ENCODE measurements around the gene SLC43A1. TPM values are rescaled to one million over a fixed set of nuclear protein-coding genes. Genes with fewer than 3 reads are reported as not detected.

Gene SLC43A1
- total RNA-seq, 1 donor from 2014 or later: 5.6 TPM

- Mint-ChIP-seq H3K27ac (ENCODE audit: unreplicated experiment) (no peak overlapping the region), H3K4me3 (ENCODE audit: unreplicated experiment) (no peak overlapping the region), H3K27me3 (ENCODE audit: low read depth) (no peaks in the 10 kb centered on the region), H3K9me3 (ENCODE audit: low read depth) (no peaks in the 10 kb centered on the region), H3K36me3 (ENCODE audit: low read depth) (peaks cover 4% of the 10 kb centered on the region), H3K4me1 (ENCODE audit: low read depth) (no peaks in the 10 kb centered on the region)
- peak; percentile 72 for DNase-seq (ENCODE audit: low spot score)
- TF ChIP-seq, protein P1, sequence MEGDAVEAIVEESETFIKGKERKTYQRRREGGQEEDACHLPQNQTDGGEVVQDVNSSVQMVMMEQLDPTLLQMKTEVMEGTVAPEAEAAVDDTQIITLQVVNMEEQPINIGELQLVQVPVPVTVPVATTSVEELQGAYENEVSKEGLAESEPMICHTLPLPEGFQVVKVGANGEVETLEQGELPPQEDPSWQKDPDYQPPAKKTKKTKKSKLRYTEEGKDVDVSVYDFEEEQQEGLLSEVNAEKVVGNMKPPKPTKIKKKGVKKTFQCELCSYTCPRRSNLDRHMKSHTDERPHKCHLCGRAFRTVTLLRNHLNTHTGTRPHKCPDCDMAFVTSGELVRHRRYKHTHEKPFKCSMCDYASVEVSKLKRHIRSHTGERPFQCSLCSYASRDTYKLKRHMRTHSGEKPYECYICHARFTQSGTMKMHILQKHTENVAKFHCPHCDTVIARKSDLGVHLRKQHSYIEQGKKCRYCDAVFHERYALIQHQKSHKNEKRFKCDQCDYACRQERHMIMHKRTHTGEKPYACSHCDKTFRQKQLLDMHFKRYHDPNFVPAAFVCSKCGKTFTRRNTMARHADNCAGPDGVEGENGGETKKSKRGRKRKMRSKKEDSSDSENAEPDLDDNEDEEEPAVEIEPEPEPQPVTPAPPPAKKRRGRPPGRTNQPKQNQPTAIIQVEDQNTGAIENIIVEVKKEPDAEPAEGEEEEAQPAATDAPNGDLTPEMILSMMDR (IDR thresholded peaks at IDR 0.05): peak; percentile 86
These were observed 21.7 kb downstream of the SLC43A1 start for GRCh38 chr11:57493507-57494503.

DNA sequence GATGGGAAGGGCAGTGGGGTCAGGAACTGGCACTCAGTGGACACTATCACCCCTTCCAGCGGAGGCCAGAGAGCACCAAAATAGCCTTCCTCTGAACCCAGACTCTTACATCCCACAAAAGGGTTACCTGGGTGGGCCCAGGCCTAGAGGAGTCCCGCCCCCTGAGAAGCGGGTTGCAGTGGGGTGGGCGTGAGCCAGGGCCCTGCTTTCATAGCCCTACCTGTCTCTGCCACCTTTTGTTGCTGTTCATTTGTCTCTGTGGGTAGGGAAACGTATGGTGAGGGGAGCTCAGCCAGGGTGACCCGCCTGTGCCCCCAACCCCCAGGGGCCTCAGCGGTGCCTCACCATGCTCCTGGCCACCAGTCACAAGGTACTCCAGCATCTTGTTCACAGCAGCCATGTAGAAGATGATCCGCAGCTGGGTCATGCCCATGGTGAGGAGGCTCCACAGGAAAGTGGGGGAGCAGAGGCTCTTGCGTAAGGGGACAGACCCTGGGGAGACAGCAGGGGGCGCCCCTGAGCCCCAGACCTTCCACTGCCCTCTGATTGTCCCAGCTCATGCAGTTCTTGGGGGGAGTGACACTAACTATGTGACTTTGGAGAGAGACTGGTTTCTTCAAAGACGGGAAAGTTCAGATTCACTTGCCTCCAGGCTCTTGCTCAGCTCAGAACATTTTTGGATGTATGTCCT is 24.0 kb downstream of the SLC43A1 start:
- peak; percentile 70 for DNase-seq (ENCODE audit: low spot score)
- H3K27me3 Mint-ChIP-seq (ENCODE audit: low read depth): no peaks in the 10 kb centered on the region
- H3K9me3 Mint-ChIP-seq (ENCODE audit: low read depth): no peaks in the 10 kb centered on the region
- TF ChIP-seq, protein P1 (IDR thresholded peaks at IDR 0.05): peak; percentile 74
- no peak overlapping the region for H3K4me3 Mint-ChIP-seq (ENCODE audit: unreplicated experiment)
- H3K36me3 Mint-ChIP-seq (ENCODE audit: low read depth): peaks cover 6% of the 10 kb centered on the region
- no peak overlapping the region for H3K27ac Mint-ChIP-seq (ENCODE audit: unreplicated experiment)
- H3K4me1 Mint-ChIP-seq (ENCODE audit: low read depth): no peaks in the 10 kb centered on the region

DNA sequence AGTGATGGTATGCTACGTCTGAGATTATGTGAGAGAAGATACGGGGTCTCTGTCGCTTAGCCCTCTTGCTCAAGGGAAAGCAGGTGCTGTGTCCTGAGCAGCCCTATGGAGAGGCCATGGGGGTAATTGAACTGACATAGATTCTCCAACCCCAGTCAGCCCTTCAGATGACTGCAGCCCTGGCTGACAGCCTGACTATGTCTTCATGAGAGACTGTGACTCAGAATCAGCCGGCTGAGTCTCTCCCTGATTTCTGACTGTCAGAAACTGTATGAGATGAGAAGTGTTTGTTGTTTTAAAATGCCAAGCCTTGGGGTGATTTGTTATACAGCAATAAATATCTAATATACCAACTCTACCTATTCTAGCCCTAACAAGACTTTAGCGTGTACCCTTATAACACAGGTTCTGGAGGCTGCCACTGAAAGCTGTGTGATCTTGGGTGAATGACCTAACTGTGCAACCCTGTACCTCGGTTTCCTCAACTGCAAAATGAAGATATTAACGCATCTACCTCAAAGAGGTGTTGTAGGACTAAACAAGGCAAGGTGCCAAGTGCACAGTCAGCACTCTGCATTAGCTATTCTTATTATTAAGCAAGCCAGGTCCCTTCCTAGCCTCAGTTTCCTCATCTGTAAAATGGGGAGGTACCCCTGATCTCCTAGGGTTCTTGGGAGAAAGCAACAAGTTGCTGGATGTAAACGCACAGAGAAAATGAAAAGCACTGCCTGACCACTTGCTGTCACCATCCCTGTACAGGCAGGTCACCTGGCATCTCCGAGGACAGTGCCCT is 24.9 kb downstream of the SLC43A1 start:
- H3K9me3 Mint-ChIP-seq (ENCODE audit: low read depth): no peaks in the 10 kb centered on the region
- peak; percentile 32 for DNase-seq (ENCODE audit: low spot score)

DNA sequence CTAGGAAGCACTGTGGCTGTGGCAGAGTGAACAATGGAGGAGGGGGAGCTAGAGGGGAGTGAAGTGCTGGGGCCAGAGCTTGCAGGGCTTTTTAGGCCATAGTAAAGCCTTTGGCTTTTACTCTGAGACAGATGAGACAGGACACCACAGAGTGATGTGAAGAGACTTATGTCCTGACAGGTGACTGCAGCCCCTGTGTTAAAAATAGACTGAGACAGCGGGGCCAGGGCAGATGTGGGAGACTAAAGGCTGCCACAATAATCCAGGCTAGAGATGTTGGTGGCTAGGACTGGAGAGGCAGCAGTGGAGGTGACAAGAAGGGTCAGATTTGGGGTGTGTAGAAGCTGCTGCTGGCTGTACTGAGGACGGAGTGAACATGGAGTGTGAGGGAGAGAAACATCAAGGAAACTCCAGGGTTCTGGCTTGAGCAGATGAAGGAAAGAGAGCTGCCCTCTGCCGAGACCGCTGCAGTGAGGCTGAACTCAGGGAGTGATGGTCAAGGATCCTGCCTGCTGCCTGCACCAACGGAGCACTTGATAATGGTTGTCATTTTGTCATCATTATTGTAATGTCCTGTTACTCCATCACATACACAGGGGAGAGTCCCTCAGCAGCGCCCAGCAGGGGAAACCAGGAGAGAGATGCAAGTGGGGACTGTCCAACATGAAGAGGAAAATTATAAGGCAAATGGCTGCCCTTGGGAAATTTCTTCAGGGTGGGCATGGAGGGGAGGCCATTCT is 27.4 kb downstream of the SLC43A1 start:
- Mint-ChIP-seq H3K27ac (ENCODE audit: unreplicated experiment) (no peak overlapping the region), H3K36me3 (ENCODE audit: low read depth) (peaks cover 4% of the 10 kb centered on the region), H3K4me1 (ENCODE audit: low read depth) (peaks cover 4% of the 10 kb centered on the region), H3K9me3 (ENCODE audit: low read depth) (no peaks in the 10 kb centered on the region), H3K27me3 (ENCODE audit: low read depth) (peaks cover 6% of the 10 kb centered on the region), H3K4me3 (ENCODE audit: unreplicated experiment) (no peak overlapping the region)
- DNase-seq (ENCODE audit: low spot score): peak; percentile 47
- TF ChIP-seq, protein P1 (IDR thresholded peaks at IDR 0.05): no peak

More for the DNA sequence above, 24.9 kb downstream of the SLC43A1 start:
- no peak overlapping the region for H3K4me3 Mint-ChIP-seq (ENCODE audit: unreplicated experiment)
- no peaks in the 10 kb centered on the region for H3K27me3 Mint-ChIP-seq (ENCODE audit: low read depth)
- TF ChIP-seq, protein P1 (IDR thresholded peaks at IDR 0.05): no peak
- H3K27ac Mint-ChIP-seq (ENCODE audit: unreplicated experiment): no peak overlapping the region
- H3K4me1 Mint-ChIP-seq (ENCODE audit: low read depth): no peaks in the 10 kb centered on the region
- peaks cover 4% of the 10 kb centered on the region for H3K36me3 Mint-ChIP-seq (ENCODE audit: low read depth)
